Measurements from ENCODE around the gene MTCH1.

MTCH1 gene

GRCh38 chr6:36924131-36924530, 61.9 kb downstream of the MTCH1 start:
- no peak for DNase-seq

- DNase-seq: no peak
Observed at GRCh38 chr6:36920546-36920945, 65.5 kb downstream of the MTCH1 start.

GRCh38 chr6:36920049-36920448, 65.9 kb downstream of the MTCH1 start:
- no peak for DNase-seq
